Ramos (cell line): ENCODE results near the gene RASGRF1.
"Not testable (repeated sequence)": the region's sequence is repeated elsewhere in the genome, so short reads cannot be mapped to it uniquely, and the experiment has no call there.

Source experiments
- in situ Hi-C: fragments of 300-500 bp; cut with MboI; formaldehyde crosslinking; loops from one replicate; pipeline ENCODE4 v1.14.3; 2022; ENCODE audit warnings: low sequenced_read_pairs; ENCODE audit not compliant: unreplicated experiment

RASGRF1 gene

DNA sequence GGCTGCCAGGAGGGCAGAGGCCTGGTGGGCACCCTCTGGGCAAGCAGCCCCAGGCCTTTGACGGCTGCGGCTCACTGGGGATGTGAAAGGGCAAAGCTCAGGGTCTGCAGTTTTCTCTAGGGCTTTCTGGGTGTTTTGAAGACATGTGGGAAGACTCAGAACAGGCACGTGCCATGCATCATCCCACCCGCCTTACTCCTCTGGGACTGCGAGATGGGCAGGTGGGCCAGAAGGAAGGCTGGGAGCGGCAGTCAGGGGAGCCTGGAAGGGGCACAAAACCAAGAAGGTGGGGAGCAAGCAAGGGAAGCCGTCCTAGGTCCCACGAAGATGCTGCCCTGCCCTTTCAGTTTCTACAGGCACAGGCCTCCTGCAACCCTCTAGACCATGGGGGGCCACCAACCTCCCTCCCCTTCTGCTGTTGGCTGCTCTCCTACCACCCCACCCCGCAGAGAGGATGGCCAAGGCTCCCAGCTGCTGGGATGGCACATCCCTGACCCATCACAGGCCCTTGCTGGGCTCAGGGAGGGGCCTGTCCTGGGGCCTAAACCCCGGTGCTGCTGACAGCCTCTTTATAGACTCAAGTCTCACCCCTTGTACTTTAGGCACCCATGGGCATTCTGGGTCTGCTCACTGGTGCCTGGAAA, 73.9 kb downstream of the RASGRF1 start:
- in situ Hi-C loops: no loop called here

GRCh38 chr15:79015416-79015815, 75.2 kb downstream of the RASGRF1 start:
- in situ Hi-C loops: no loop called here

GRCh38 chr15:79010278-79010677, 80.3 kb downstream of the RASGRF1 start:
- in situ Hi-C loops: no loop called here

- in situ Hi-C loops: no loop called here
Observed at GRCh38 chr15:79009379-79009778, 81.2 kb downstream of the RASGRF1 start.

- in situ Hi-C loops: no loop called here
Observed at GRCh38 chr15:79008659-79009058, 81.9 kb downstream of the RASGRF1 start.

DNA sequence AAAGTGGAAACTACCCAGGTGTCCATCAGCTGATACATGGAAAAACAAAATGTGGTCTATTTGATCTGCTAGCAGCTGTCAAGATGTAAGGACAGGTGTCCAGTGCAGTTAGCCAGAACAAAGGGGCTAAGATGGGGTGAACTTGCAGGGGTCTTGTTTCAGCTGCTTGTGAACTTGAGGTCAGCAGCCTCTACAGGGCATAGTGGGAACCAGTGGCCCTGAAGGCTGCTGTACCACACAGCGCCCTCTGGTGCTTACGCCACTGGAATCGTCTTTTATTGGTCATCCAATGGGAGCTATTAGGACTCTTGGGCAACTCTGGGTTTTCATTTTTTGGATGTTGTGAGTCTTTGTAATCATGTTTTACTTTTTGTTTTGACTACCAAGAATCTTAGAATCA, 83.5 kb downstream of the RASGRF1 start:
- in situ Hi-C loops: no loop called here

DNA sequence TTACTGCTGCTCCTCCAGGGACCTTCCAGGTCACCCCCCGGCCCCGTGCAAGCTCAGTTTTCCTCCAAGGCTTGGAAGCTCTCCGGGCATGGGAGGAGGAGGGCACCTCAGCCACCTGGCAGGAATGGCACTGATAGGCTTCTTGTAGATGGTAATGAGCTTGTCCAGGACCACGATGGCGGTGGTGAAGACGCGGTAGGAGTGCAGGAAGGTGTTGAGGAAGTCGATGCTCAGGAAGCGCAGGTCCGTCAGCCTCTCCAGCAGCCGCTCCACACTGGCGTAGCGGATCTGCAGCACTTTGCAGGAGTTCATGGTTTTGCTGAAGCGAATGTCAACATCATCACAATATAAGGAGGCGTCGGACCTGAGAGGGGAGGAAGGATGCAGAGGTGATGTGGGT, 84.5 kb downstream of the RASGRF1 start:
- in situ Hi-C loops: no loop called here

DNA sequence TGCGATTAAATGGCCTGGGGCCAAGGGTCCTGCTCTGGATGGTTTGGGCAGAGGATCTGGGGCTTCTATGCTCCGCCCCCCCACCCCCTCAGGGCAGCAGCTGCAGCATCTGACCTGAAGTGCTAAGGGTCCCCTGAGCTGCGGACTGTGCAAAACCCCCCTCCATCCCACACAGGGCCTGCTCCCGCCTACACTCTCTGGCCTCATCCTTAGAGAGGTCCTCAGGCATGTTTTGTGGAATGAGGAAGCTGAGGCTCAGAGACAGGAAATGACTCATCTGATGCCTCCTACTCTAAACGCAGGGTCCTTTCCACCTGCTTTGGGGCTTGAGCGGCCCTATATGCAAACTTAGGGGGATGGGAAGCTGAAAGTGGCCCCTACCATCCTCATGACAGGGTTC, 86.2 kb downstream of the RASGRF1 start:
- in situ Hi-C loops: no loop called here

GRCh38 chr15:79003896-79004295, 86.7 kb downstream of the RASGRF1 start:
- in situ Hi-C loops: no loop called here

GRCh38 chr15:79003301-79003700, 87.3 kb downstream of the RASGRF1 start:
- in situ Hi-C loops: no loop called here

DNA sequence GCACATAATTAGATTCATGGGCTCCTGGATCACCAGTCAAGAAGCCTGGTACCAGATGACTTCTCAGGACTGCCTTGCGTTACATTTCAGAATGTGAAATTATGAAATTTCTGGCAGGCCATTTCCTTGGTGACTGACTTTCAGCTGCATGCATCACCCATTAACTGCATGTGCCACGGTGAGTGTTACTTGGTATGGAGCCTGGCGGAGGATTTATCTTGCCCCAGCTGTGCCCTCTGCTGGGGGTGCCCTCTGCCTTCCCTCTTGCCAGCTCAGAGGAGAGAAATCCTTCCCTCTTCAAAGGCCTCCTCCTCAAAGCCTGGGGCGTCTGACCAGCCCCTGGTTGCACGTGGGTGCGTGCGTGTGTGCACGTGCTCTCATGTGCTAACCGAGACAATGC, 88.0 kb downstream of the RASGRF1 start:
- in situ Hi-C loops: no loop called here

- in situ Hi-C loops: no loop called here
Observed at GRCh38 chr15:78999636-79000035, 90.9 kb downstream of the RASGRF1 start.

DNA sequence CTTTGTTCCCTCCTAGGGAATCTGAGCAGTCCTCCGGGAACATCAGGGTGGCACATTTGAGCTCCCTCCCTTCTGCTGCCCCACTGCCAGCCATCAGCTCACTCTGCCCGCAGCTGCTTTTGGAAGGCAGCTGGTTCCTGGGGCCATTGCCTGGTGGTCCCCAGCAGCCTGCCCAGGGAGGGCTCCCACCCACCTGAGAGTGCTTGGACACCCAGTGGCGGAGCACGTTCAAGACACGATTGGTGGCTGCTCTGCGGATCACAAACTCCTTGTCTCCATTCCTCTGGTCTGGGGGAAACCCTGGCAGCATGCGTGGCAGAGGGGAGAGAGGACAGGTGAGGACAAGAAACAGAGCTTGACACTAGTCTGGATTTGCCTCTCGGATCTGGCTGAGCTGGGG, 92.1 kb downstream of the RASGRF1 start:
- in situ Hi-C loops: no loop called here

DNA sequence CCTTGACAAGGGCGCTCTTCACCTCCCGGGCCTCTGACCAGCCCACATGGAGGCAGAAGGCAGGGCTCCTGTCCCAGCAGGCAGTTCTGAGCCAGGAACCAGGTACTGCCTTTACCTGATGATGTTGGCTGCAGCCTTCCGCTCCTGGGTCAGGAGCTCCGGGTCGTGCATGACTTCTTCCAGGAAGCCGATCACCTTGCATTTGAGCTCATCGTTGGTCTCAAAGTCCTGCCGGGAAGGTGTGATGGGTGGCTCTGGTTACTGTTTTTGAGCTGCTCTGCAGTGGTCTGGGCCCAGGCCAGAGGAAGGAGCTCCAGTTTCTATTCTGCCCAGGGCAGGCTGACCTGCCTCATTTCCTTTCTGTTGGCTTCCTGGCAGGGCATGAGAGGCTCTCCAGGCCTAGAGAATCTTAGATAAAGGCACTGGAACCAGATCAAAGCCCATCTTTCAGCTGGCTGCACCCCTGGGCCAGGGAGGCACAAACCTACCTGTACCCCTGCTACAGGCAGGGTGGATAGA, 92.5 kb downstream of the RASGRF1 start:
- in situ Hi-C loops: no loop called here

DNA sequence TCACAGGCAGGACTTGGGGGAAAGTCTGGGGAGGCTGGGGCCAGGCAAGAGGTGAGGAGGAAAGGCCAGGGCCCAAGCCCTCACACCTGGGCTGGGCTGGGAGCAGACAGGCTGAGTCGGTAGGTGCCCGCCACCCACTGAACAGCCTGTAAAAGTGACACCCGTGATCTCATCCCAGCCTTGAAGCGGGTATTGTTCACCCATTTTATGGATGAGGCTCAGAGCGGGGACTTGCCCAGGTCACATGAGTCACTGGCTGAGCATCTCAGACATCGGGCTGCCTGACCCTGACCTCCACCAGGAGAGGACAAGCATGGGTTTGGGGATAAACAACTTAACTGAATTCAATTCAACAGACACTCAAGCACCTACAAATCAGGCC, 93.7 kb downstream of the RASGRF1 start:
- in situ Hi-C loops: no loop called here

DNA sequence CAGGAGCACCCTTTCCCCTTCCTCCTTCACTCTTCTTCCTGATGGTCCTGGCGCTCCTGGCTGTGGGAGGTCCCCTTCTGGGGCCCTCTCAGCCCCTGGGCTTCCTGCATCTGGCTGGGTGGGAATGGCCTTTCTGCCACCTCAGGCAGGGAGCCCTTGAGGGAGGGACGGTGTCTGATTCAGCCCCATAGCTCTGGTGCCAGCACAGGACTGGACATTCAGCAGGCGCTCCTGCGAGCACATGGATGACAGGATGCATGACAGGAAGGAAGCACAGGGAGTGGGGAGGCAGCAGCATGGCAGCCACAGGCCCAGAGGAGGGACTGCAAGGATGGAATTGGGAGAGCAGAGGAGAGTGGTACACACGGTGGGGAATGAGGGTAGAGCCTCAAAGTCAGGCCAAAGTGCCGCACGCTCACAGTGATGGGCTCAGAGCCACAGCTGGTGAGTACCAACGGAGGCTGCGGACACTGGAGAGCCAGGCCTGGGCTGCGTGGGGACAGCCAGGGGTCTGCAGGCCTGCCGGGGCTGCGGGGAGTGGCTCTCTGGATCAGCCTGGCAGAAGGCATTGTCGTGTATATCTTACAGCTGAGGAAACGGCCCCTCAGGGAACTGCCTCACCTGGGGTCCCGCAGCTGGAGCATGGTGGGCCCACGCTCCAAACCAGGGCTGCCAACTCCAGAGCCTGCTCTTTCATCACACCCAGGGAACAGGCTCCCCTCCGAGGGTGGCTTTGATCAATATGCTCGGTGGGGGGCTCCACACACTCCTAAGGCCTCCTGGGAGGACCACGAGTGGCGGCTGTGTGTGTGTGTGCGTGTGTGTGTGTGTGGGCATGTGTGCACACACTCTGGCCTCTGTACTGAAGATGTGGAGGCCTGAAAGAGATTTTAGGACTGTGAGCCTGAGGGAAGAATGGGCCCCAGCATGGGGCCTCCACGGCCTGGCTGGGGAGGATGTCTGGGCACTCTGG, 94.4 kb downstream of the RASGRF1 start:
- in situ Hi-C loops: no loop called here

DNA sequence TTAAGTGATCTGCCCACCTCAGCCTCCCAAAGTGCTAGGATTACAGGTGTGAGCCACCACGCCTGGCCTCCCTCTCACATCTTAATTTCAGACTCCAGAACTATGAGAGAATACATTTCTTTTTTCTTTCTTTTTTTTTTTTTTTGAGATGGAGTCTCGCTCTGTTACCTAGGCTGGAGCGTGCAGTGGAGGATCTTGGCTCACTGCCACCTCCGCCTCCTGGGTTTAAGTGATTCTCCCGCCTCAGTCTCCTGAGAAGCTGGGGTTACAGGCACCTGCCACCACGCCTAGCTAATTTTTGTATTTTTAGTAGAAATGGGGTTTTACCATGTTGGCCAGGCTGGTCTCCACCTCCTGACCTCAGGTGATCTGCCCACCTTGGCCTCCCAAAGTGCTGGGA, 95.4 kb downstream of the RASGRF1 start:
- in situ Hi-C loops: not testable (repeated sequence)

GRCh38 chr15:78993931-78994530, 96.5 kb downstream of the RASGRF1 start:
- in situ Hi-C loops: no loop called here

DNA sequence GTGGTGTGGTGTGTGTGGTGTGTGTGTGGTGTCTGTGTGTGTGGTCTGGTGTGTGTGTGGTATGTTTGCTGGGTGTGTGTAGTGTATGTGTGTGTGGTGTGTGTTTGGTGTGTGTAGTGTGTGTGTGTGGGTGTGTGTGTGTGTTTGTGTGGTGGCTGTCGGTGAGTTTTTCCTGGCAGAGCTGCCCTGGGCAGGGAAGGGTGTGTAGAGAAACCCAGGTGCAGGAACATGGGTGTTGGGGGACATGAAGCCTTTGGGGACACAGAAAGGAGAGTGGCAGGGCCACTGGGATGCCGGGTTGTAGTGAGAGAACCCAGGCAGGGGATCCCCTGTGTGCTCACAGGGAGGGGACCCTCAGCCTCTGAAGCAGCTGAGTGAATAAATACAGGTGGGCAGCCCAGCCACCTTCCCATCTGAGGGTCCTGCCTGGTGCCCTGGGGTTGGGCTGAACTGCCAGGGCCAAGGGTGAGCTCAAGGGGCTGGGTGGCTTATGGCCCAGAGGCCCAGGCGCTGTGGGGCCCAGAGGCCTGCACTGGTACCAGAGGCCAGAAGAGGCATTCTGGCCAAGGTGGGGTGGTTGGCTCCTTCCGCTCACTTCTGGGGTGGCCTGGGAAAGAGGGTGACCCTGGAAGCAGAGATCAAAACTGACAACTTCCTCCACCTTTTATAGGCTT, 97.2 kb downstream of the RASGRF1 start:
- in situ Hi-C loops: no loop called here

- in situ Hi-C loops: no loop called here
Observed at GRCh38 chr15:78992416-78993256, 97.9 kb downstream of the RASGRF1 start.
